Posterior cingulate gyrus (tissue), 11 donors: ENCODE results near the gene DELE1.
"Not testable (repeated sequence)": the region's sequence is repeated elsewhere in the genome, so short reads cannot be mapped to it uniquely, and the experiment has no call there.

Source experiments
- DNase-seq, 10 donors: peaks; one replicate each; pipeline versions ENCODE4 v3.0.0 to v3.0.0-alpha.2; 2020 to 2021; ENCODE audit warnings: mixed read lengths in 3 of 10
- intact Hi-C: fragments of 100-400 bp; cut with DNase I; formaldehyde crosslinking; loops from one replicate; pipeline ENCODE4 v1.15.1; 2023

DELE1 gene

GRCh38 chr5:141883184-141883891 lies 40.3 kb upstream of the DELE1 start:
- intact Hi-C loops, result loop anchor here (5.0 kb wide), 1 partner anchor 39 kb away; the partner anchor contains the start of gene DELE1
- peak in 7 of 10 donors; percentile 51 to 94 (median 67) for DNase-seq

DNA sequence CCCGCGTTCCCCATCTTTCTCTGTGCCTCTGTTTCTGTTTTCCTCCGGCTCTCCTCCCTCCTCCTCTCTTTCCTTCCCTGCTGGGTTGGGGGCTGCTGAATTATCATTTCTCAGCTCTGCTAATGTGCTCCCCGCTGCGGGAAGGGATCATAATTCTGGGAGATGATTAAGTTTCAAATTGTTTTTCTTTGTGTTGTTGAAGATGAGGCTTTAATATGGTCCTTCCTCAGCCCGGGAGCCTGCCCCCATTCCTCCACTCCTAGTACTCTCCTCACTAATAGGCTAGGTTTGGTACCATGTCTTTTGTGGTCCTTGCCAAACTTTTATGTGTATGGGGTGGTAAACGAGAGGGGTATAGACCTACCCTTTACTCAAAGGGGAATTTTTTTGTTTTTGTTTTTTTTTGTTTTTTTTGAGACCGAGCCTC lies 39.8 kb upstream of the DELE1 start:
- intact Hi-C loops, result loop anchor here (5.0 kb wide), 1 partner anchor 38 kb away; the partner anchor contains the start of gene DELE1

GRCh38 chr5:141889282-141889871 lies 34.3 kb upstream of the DELE1 start:
- no peak for DNase-seq
- intact Hi-C loops, result no loop called here

More for the DNA sequence above, 39.8 kb upstream of the DELE1 start:
- DNase-seq, result peak in 2 of 10 donors; percentile 54 to 64

- intact Hi-C loops, DNase-seq: not testable (repeated sequence)
Measured at GRCh38 chr5:141890429-141890828, 33.2 kb upstream of the DELE1 start.

DNA sequence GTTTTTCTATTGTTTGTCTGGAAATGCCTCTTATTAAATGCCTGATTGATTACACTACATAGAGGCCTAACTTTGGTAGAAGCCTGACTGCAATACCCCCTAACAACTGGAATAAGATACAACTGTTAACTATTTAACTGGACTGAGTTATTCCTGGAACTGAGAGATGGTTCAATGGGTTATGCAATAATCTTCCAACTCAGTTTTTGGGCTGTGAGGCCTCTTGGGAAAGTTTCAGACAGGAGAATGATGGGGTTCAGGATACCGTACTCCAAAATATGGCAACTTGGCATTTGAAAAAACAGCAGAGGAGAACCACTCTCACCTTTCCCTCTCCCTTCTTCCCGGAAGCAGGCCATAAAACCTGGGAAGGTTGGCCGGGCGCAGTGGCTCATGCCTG lies 26.2 kb upstream of the DELE1 start:
- intact Hi-C loops, result no loop called here
- no peak for DNase-seq

DNA sequence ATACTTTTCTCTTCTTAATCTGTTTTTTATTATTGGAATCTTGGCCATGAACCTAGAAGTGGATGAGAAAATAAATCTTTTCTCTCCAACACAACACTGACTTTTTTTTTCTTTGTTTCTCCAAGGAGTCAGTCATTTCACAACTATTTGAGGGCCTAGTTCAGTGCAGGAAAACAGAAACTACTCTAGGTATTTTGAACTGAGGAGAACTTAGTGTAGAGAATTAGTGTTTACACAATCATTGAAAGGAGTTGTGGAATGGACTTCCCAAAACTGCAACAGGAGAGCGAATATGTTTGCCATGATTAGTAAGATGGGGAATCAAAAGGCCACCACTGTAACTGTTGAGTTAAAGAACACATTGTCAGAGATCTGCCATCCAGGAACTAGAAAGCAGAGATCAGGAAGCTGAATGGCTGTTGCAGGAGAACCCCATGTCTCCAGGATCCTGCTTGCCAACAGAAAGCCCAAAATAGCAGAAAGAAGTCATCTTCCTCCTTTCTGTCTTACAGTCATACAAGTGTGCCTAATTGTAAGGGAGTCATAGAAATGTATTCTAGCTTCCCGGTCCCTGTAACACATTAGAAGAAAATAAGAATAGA lies 25.1 kb upstream of the DELE1 start:
- no peak for DNase-seq

DNA sequence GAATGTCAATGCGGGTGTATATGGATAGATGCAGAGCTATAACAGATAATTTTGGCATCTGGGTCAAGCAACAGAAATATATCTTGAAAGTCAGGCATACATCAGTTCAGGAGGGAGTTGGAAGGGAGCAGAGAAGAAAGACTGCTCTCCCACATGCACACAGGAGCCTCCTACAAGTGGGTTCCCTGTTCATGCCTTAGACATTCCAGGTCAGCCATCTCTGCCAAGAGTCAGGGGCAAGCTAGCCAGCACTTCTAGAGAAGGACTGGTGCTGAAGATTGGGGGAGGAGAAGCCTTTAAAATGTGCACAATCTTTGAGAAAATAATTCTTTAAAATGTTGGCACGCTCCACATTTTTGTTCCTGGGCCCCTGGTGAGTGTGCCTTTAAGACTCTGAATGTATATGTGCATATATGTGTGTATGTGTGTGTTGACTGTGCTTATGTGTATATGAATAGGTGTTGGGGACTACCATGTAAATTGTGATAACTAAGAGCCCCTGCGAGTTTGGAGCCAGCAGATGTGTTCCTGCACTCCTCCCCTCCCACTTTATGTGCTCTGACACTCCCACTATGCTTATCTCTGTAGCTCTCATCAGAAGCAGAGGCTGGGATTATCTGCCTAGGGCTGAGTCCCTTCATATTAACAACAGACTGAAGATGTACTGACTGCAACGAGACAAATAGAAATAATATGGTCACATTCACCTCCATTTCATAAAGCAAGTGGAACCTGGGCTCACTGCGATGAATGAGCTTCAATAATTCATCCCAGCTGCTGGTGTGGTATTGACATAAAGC lies 21.5 kb upstream of the DELE1 start:
- intact Hi-C loops, result no loop called here
- no peak for DNase-seq

More for the DNA sequence above, 25.1 kb upstream of the DELE1 start:
- intact Hi-C loops, result no loop called here

DNA sequence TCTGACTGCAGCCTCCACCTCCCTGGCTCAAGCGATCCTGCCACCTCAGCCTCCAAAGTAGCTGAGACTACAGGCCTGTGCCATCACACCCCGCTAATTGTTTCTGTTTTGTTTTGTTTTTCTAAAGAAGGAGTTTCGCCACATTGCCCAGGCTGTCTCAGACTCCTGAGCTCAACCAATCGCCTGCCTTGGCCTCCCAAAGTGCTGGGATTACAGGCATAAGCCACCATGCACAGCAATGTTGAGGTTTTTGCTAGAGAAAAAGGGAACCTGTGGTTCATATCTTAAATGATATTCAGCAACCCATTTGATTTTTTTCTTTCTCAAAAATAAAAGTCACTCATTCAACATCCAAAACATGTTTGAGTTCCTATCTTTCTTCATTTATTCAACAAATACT lies 20.4 kb upstream of the DELE1 start:
- no peak for DNase-seq
- intact Hi-C loops, result no loop called here

DNA sequence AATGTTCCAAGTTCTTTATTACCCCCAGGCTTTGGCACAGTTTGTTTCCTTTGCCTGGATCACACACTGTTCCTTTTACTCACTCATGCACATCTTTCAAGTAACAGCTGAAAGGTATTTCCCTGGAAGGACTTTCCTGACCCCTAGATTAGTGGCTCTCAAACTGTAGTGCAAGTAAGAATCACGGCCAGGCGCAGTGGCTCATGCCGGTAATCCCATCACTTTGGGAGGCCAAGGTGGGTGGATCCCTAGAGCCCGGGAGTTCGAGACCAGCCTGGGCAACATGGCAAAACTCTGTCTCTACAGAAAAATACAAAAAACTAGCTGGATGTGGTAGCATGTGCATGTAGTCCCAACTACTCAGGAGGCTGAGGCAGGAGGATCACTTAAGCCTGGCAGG lies 19.1 kb upstream of the DELE1 start:
- no peak for DNase-seq
- intact Hi-C loops, result no loop called here

DNA sequence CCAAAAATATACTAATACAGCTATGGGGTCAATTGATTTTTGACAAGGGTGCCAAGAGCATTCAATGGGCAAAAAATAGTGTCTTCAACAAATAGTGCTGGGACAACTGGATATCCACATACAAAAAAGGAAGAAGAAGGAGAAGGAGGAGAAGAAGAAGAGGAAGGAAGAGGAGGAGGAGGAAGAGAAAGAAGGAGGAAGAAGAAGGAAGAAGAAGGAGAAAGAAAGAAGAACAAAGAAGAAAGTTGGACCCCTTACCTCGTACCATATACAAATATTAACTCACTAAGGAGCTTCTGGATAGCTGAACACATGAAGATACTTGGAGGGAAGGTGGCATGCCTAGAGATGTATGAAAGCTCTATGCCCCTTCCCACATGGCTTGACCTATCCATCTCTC lies 17.2 kb upstream of the DELE1 start:
- intact Hi-C loops, result no loop called here
- DNase-seq, result no peak

GRCh38 chr5:141906972-141907371 lies 16.7 kb upstream of the DELE1 start:
- DNase-seq, result no peak
- intact Hi-C loops, result no loop called here

- DNase-seq, result no peak
- intact Hi-C loops, result no loop called here
Measured at GRCh38 chr5:141908796-141909195, 14.9 kb upstream of the DELE1 start.

- intact Hi-C loops, result no loop called here
- DNase-seq, result no peak
Measured at GRCh38 chr5:141909212-141909611, 14.5 kb upstream of the DELE1 start.

DNA sequence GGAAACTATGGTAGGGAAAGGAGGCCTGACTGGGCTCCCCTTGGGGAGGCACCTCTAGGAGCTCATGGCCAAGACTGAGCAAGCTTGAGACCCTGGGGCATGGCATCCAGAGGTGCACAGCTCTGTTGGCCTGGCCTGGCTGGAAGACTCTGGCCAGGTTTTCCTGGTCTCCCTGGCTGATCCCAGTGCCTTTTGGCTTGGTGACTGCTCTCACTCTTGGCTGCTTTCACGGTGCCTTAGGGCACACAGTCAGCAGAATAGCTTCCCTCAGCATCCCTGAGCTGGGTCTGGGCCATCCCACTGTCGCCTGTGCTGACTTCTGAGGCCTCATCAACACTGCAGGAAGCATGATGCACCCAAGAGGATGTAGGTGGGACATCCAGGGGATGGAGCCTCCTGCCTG lies 13.4 kb upstream of the DELE1 start:
- intact Hi-C loops, result no loop called here
- DNase-seq, result no peak

GRCh38 chr5:141913560-141914198 lies 10.0 kb upstream of the DELE1 start:
- peak in 7 of 10 donors; percentile 30 to 89 (median 57) for DNase-seq
- intact Hi-C loops, result loop anchor here (1.0 kb wide), 2 partner anchors 211 to 221 kb away; no protein-coding TSS in a partner anchor

- DNase-seq, result peak; percentile 24 to 94 (median 60)
- intact Hi-C loops, result loop anchor here (1.0 kb wide), 2 partner anchors 212 to 222 kb away; no protein-coding TSS in a partner anchor
Measured at GRCh38 chr5:141914199-141914743, 9.4 kb upstream of the DELE1 start.

GRCh38 chr5:141914797-141915196 lies 8.9 kb upstream of the DELE1 start:
- intact Hi-C loops, result loop anchor here (1.0 kb wide), 2 partner anchors 212 to 222 kb away; no protein-coding TSS in a partner anchor
- DNase-seq, result no peak

GRCh38 chr5:141915881-141916336 lies 7.8 kb upstream of the DELE1 start:
- intact Hi-C loops, result no loop called here
- no peak for DNase-seq

DNA sequence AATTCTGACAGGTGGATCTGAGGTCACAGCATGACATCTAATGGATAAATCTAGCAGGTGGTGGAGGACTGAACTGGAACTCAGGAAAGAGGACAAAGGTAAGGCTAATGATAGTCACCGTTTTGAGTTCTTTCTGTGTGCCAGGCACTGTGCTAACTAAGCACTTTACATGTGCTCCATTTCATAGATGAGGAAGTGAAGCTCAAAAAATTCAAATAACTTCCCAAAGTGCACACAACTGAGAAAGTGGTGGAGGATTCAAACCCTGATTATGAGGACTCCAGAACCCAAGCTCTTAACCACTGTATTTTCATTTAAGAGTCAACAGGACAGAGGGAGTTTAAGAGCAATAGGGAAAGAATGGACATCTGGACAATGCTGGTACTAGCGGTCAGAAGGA lies 7.1 kb upstream of the DELE1 start:
- no peak for DNase-seq
- intact Hi-C loops, result no loop called here

- DNase-seq, result no peak
- intact Hi-C loops, result no loop called here
Measured at GRCh38 chr5:141917760-141918159, 5.9 kb upstream of the DELE1 start.
